Breast epithelium (tissue), 3 donors: Measurements from ENCODE around the gene RASA3.

Source experiments
- POLR2A ChIP-seq: fragments of 450-650 bp; IDR thresholded peaks from one replicate; pipeline ENCODE4 v1.6.1; 2016; ENCODE audit warnings: antibody characterized with exemption, mild to moderate bottlenecking, moderate library complexity
- POLR2AphosphoS5 ChIP-seq, 3 donors: sonication (generic); formaldehyde crosslinking; IDR thresholded peaks; one replicate each; pipeline ENCODE4 v1.6.1; 2017; ENCODE audit warnings: antibody characterized with exemption in 3 of 3
- TF ChIP-seq, protein P1 (sequence below), 3 donors: fragments of 450-650 bp; IDR thresholded peaks; one replicate each; pipeline ENCODE4 v1.5.1; 2016 to 2017; ENCODE audit warnings: antibody characterized with exemption in 3 of 3, mild to moderate bottlenecking in 3 of 3, moderate library complexity in 3 of 3

DNA sequence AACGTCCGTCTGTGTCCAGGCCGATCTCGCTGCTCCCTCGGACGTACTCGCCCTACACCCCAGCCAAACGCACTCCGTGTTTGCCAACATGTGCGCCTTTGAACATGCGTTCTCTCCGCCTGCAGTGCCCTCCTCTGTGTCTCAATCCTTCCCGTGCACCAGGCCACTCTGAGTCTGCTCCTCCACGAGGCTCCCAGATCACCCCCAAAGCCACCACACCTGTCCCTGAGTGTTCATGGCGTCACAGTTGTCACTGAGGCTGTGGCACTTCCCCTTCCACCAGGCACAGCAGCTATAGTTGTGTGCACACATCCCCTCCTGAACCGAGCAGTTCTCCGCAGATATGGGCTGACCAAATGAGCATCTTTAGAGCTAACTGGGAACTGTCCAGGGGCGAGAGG, 35.6 kb downstream of the RASA3 start:
- TF ChIP-seq POLR2A (no peak), POLR2AphosphoS5 (IDR thresholded peaks at IDR 0.05) (no peak)
- TF ChIP-seq, protein P1, sequence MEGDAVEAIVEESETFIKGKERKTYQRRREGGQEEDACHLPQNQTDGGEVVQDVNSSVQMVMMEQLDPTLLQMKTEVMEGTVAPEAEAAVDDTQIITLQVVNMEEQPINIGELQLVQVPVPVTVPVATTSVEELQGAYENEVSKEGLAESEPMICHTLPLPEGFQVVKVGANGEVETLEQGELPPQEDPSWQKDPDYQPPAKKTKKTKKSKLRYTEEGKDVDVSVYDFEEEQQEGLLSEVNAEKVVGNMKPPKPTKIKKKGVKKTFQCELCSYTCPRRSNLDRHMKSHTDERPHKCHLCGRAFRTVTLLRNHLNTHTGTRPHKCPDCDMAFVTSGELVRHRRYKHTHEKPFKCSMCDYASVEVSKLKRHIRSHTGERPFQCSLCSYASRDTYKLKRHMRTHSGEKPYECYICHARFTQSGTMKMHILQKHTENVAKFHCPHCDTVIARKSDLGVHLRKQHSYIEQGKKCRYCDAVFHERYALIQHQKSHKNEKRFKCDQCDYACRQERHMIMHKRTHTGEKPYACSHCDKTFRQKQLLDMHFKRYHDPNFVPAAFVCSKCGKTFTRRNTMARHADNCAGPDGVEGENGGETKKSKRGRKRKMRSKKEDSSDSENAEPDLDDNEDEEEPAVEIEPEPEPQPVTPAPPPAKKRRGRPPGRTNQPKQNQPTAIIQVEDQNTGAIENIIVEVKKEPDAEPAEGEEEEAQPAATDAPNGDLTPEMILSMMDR (IDR thresholded peaks at IDR 0.05) = no peak
